ENCODE data around the gene B3GNT8. TPM values are rescaled to one million over a fixed set of nuclear protein-coding genes. Genes with fewer than 3 reads are reported as not detected.

The B3GNT8 gene
- polyA plus RNA-seq, 1 of the 3 experiments (the other 2 are of a cell fraction): not detected

- no peak overlapping the region for H3K9ac ChIP-seq
- H3K27ac ChIP-seq (ENCODE audit: low read depth in 2 of 2, low read length in 1 of 2): no peak overlapping the region
- H3K27me3 ChIP-seq (ENCODE audit: insufficient read depth): peaks cover 80% of the 10 kb centered on the region
- H3K79me2 ChIP-seq (ENCODE audit: insufficient read depth): no peaks in the 10 kb centered on the region
- TF ChIP-seq, protein P1, sequence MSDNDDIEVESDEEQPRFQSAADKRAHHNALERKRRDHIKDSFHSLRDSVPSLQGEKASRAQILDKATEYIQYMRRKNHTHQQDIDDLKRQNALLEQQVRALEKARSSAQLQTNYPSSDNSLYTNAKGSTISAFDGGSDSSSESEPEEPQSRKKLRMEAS (IDR thresholded peaks at IDR 0.05; ENCODE audit: low read depth): no peak
- TF ChIP-seq TCF12 (IDR thresholded peaks at IDR 0.05) (no peak), RAD21 (IDR thresholded peaks at IDR 0.05; ENCODE audit: low read length) (no peak), TEAD4 (IDR thresholded peaks at IDR 0.05; ENCODE audit: borderline replicate concordance, insufficient read depth) (no peak), FOSL2 (IDR thresholded peaks at IDR 0.05; ENCODE audit: borderline replicate concordance, low read depth) (no peak), YY1 (IDR thresholded peaks at IDR 0.05; ENCODE audit: low read depth) (no peak), GATA2 (CRISPR knock-in tag; IDR thresholded peaks at IDR 0.05) (no peak), SIN3A (IDR thresholded peaks at IDR 0.05; ENCODE audit: borderline replicate concordance, low read depth, low read length) (no peak), FOXJ3 (CRISPR knock-in tag; IDR thresholded peaks at IDR 0.05) (no peak), EP300 (IDR thresholded peaks at IDR 0.05; ENCODE audit: borderline replicate concordance in 1 of 2, low read depth in 1 of 2, low read length in 1 of 2) (no peak), NRF1 (IDR thresholded peaks at IDR 0.05; ENCODE audit: low read depth, low read length) (no peak), EZH2phosphoT487 (IDR thresholded peaks at IDR 0.05; ENCODE audit: borderline replicate concordance, low read depth) (no peak), CTCF (IDR thresholded peaks at IDR 0.05) (no peak), REST (IDR thresholded peaks at IDR 0.05; ENCODE audit: low read depth, low read length) (no peak), FOXM1 (IDR thresholded peaks at IDR 0.05; ENCODE audit: low read depth) (no peak)
- TF ChIP-seq, protein P2, sequence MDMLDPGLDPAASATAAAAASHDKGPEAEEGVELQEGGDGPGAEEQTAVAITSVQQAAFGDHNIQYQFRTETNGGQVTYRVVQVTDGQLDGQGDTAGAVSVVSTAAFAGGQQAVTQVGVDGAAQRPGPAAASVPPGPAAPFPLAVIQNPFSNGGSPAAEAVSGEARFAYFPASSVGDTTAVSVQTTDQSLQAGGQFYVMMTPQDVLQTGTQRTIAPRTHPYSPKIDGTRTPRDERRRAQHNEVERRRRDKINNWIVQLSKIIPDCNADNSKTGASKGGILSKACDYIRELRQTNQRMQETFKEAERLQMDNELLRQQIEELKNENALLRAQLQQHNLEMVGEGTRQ (IDR thresholded peaks at IDR 0.05; ENCODE audit: borderline replicate concordance, low read depth, low read length): no peak
- TF ChIP-seq, protein P3, sequence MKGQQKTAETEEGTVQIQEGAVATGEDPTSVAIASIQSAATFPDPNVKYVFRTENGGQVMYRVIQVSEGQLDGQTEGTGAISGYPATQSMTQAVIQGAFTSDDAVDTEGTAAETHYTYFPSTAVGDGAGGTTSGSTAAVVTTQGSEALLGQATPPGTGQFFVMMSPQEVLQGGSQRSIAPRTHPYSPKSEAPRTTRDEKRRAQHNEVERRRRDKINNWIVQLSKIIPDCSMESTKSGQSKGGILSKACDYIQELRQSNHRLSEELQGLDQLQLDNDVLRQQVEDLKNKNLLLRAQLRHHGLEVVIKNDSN (IDR thresholded peaks at IDR 0.05; ENCODE audit: borderline replicate concordance, low read depth): no peak
- TF ChIP-seq, protein P4, sequence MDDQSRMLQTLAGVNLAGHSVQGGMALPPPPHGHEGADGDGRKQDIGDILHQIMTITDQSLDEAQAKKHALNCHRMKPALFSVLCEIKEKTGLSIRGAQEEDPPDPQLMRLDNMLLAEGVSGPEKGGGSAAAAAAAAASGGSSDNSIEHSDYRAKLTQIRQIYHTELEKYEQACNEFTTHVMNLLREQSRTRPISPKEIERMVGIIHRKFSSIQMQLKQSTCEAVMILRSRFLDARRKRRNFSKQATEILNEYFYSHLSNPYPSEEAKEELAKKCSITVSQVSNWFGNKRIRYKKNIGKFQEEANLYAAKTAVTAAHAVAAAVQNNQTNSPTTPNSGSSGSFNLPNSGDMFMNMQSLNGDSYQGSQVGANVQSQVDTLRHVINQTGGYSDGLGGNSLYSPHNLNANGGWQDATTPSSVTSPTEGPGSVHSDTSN (IDR thresholded peaks at IDR 0.05): no peak
- WGBS (ENCODE audit: low lambda C conversion rate): 45% methylated on average over 12 of the region's 12 CpGs
- no peak for DNase-seq
- H3K4me2 ChIP-seq: no peak overlapping the region
- no peaks in the 10 kb centered on the region for H3K9me3 ChIP-seq
- H3K4me1 ChIP-seq (ENCODE audit: control insufficient read depth in 1 of 2, insufficient read depth in 2 of 2, low read depth in 1 of 2, low read length in 1 of 2): no peaks in the 10 kb centered on the region
- ChIA-PET POLR2A (no interaction called here), CTCF (interaction anchor here (1.4 to 6.6 kb wide), 3 partner anchors 119 to 149 kb away, joined by 3 to 184 read pairs (median 3); no protein-coding TSS in a partner anchor)
- no peaks in the 10 kb centered on the region for H3F3A ChIP-seq (replicated peaks; ENCODE audit: insufficient read depth)
- H3K9me2 ChIP-seq: no peaks in the 10 kb centered on the region
- H3K4me3 ChIP-seq (ENCODE audit: low read depth in 2 of 2, low read length in 1 of 2): no peak overlapping the region
- H2AFZ ChIP-seq (ENCODE audit: low read depth): no peak overlapping the region
- no peaks in the 10 kb centered on the region for H4K20me1 ChIP-seq (ENCODE audit: insufficient read depth)
- no peaks in the 10 kb centered on the region for H3K36me3 ChIP-seq (replicated peaks in 1 of 2; ENCODE audit: control insufficient read depth in 1 of 2, insufficient read depth in 2 of 2, low read length in 1 of 2)
Observed at GRCh38 chr19:41447732-41448332, 20.7 kb upstream of the B3GNT8 start.
